ENCODE data around the gene HAVCR1. TPM values are rescaled to one million over a fixed set of nuclear protein-coding genes. Genes with fewer than 3 reads are reported as not detected.

The HAVCR1 gene
- total and polyA plus RNA-seq, 2 experiments from 2014 or later, result not detected

DNA sequence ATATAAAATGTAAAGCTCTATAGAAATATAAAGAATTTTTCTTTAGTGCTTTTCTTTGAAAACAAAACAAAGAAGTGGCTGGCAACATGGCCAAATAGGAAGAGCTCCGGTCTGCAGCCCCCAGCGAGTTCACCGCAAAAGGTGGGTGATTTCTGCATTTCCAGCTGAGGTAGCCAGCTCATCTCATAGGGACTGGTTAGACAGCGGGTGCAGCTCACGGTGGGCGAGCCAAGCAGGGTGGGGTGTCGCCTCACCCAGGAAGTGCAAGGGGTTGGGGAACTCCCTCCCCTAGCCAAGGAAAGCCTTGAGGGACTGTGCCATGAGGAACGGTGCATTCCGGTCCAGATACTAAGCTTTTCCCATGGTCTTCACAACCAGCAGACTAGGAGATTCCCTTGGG is 74.9 kb downstream of the HAVCR1 start (continued):
- TF ChIP-seq, protein P1, sequence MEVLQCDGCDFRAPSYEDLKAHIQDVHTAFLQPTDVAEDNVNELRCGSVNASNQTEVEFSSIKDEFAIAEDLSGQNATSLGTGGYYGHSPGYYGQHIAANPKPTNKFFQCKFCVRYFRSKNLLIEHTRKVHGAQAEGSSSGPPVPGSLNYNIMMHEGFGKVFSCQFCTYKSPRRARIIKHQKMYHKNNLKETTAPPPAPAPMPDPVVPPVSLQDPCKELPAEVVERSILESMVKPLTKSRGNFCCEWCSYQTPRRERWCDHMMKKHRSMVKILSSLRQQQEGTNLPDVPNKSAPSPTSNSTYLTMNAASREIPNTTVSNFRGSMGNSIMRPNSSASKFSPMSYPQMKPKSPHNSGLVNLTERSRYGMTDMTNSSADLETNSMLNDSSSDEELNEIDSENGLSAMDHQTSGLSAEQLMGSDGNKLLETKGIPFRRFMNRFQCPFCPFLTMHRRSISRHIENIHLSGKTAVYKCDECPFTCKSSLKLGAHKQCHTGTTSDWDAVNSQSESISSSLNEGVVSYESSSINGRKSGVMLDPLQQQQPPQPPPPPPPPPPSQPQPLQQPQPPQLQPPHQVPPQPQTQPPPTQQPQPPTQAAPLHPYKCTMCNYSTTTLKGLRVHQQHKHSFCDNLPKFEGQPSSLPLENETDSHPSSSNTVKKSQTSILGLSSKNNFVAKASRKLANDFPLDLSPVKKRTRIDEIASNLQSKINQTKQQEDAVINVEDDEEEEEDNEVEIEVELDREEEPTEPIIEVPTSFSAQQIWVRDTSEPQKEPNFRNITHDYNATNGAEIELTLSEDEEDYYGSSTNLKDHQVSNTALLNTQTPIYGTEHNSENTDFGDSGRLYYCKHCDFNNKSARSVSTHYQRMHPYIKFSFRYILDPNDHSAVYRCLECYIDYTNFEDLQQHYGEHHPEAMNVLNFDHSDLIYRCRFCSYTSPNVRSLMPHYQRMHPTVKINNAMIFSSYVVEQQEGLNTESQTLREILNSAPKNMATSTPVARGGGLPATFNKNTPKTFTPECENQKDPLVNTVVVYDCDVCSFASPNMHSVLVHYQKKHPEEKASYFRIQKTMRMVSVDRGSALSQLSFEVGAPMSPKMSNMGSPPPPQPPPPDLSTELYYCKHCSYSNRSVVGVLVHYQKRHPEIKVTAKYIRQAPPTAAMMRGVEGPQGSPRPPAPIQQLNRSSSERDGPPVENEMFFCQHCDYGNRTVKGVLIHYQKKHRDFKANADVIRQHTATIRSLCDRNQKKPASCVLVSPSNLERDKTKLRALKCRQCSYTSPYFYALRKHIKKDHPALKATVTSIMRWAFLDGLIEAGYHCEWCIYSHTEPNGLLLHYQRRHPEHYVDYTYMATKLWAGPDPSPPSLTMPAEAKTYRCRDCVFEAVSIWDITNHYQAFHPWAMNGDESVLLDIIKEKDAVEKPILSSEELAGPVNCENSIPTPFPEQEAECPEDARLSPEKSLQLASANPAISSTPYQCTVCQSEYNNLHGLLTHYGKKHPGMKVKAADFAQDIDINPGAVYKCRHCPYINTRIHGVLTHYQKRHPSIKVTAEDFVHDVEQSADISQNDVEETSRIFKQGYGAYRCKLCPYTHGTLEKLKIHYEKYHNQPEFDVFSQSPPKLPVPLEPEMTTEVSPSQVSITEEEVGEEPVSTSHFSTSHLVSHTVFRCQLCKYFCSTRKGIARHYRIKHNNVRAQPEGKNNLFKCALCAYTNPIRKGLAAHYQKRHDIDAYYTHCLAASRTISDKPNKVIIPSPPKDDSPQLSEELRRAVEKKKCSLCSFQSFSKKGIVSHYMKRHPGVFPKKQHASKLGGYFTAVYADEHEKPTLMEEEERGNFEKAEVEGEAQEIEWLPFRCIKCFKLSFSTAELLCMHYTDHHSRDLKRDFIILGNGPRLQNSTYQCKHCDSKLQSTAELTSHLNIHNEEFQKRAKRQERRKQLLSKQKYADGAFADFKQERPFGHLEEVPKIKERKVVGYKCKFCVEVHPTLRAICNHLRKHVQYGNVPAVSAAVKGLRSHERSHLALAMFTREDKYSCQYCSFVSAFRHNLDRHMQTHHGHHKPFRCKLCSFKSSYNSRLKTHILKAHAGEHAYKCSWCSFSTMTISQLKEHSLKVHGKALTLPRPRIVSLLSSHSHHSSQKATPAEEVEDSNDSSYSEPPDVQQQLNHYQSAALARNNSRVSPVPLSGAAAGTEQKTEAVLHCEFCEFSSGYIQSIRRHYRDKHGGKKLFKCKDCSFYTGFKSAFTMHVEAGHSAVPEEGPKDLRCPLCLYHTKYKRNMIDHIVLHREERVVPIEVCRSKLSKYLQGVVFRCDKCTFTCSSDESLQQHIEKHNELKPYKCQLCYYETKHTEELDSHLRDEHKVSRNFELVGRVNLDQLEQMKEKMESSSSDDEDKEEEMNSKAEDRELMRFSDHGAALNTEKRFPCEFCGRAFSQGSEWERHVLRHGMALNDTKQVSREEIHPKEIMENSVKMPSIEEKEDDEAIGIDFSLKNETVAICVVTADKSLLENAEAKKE (CRISPR knock-in tag; IDR thresholded peaks at IDR 0.05), result no peak
- no peak for TF ChIP-seq JUNB (IDR thresholded peaks at IDR 0.05; ENCODE audit: unreplicated experiment)
- TF ChIP-seq POLR2AphosphoS5 (IDR thresholded peaks at IDR 0.05; ENCODE audit: low read depth), result no peak
- no peak for TF ChIP-seq ZNF114 (CRISPR knock-in tag; IDR thresholded peaks at IDR 0.05)
- TF ChIP-seq CREB1 (CRISPR knock-in tag; IDR thresholded peaks at IDR 0.05; ENCODE audit: low read depth), result no peak

DNA sequence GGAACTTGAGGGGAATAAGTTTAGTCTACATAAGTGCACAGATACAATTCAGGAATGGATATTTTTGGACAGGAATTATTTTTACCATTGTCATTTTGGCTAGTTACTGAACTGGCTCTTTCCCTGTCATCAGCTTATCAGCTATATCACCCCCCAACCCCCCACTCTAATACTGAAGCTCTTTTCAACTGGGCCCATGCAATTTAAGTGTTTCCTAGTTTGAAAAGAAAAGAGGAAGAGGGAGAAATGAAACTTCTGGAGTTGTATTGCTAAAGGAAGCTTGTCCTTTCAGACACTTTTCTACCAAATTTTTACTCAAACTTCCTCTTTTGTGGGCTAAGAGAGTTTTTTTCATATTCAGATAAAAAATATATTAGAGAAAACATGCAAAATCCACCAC is 77.4 kb downstream of the HAVCR1 start:
- H3K36me3 Mint-ChIP-seq (ENCODE audit: low read depth), result no peaks in the 10 kb centered on the region
- H3K27me3 Mint-ChIP-seq (ENCODE audit: insufficient read depth, low read depth, poor library complexity), result peaks cover 1% of the 10 kb centered on the region
- DNase-seq (ENCODE audit: low spot score) (no peak), ATAC-seq (no peak)
- Histone ChIP-seq H3K79me2 (replicated peaks; ENCODE audit: insufficient read depth) (no peaks in the 10 kb centered on the region), H3K4me3 (no peak overlapping the region), H3K27ac (ENCODE audit: low read depth) (no peak overlapping the region), H3K9me2 (ENCODE audit: insufficient read depth) (0 out of 2 replicates have a peak, but pooled peaks cover 4% of the 10 kb centered on the region), H2AFZ (no peak overlapping the region), H3K4me2 (no peak overlapping the region), H3F3A (replicated peaks; ENCODE audit: low read depth) (no peaks in the 10 kb centered on the region), H3K27me3 (ENCODE audit: insufficient read depth) (no peaks in the 10 kb centered on the region), H3K4me1 (ENCODE audit: insufficient read depth) (no peaks in the 10 kb centered on the region), H3K36me3 (ENCODE audit: insufficient read depth) (no peaks in the 10 kb centered on the region), H4K20me1 (replicated peaks; ENCODE audit: insufficient read depth) (no peaks in the 10 kb centered on the region)
- no peak overlapping the region for H3K27ac Mint-ChIP-seq
- no peak overlapping the region for H3K4me3 Mint-ChIP-seq
- peaks cover 2% of the 10 kb centered on the region; the same call in 1 of the 3 replicates for H3K9me3 Mint-ChIP-seq
- H3K4me1 Mint-ChIP-seq, result no peaks in the 10 kb centered on the region
- TF ChIP-seq ZNF114 (CRISPR knock-in tag; IDR thresholded peaks at IDR 0.05) (no peak), EZH2 (IDR thresholded peaks at IDR 0.05; ENCODE audit: low read depth, unreplicated experiment) (no peak), STAT1 (IDR thresholded peaks at IDR 0.05; ENCODE audit: unreplicated experiment) (no peak), POLR2AphosphoS5 (IDR thresholded peaks at IDR 0.05; ENCODE audit: low read depth) (no peak), EZH2phosphoT487 (IDR thresholded peaks at IDR 0.05; ENCODE audit: unreplicated experiment) (no peak), ZNF331 (CRISPR knock-in tag; IDR thresholded peaks at IDR 0.05; ENCODE audit: low read depth) (no peak), NANOG (IDR thresholded peaks at IDR 0.05; ENCODE audit: borderline replicate concordance) (no peak), JUNB (IDR thresholded peaks at IDR 0.05; ENCODE audit: unreplicated experiment) (no peak), CREB1 (CRISPR knock-in tag; IDR thresholded peaks at IDR 0.05; ENCODE audit: low read depth) (no peak)
- TF ChIP-seq, protein P2, sequence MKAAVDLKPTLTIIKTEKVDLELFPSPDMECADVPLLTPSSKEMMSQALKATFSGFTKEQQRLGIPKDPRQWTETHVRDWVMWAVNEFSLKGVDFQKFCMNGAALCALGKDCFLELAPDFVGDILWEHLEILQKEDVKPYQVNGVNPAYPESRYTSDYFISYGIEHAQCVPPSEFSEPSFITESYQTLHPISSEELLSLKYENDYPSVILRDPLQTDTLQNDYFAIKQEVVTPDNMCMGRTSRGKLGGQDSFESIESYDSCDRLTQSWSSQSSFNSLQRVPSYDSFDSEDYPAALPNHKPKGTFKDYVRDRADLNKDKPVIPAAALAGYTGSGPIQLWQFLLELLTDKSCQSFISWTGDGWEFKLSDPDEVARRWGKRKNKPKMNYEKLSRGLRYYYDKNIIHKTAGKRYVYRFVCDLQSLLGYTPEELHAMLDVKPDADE (IDR thresholded peaks at IDR 0.05), result no peak
- TF ChIP-seq, protein P3, sequence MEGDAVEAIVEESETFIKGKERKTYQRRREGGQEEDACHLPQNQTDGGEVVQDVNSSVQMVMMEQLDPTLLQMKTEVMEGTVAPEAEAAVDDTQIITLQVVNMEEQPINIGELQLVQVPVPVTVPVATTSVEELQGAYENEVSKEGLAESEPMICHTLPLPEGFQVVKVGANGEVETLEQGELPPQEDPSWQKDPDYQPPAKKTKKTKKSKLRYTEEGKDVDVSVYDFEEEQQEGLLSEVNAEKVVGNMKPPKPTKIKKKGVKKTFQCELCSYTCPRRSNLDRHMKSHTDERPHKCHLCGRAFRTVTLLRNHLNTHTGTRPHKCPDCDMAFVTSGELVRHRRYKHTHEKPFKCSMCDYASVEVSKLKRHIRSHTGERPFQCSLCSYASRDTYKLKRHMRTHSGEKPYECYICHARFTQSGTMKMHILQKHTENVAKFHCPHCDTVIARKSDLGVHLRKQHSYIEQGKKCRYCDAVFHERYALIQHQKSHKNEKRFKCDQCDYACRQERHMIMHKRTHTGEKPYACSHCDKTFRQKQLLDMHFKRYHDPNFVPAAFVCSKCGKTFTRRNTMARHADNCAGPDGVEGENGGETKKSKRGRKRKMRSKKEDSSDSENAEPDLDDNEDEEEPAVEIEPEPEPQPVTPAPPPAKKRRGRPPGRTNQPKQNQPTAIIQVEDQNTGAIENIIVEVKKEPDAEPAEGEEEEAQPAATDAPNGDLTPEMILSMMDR (conservative IDR thresholded peaks at IDR 0.05; ENCODE audit: low read depth in 2 of 2), result no peak
- TF ChIP-seq, protein P4, sequence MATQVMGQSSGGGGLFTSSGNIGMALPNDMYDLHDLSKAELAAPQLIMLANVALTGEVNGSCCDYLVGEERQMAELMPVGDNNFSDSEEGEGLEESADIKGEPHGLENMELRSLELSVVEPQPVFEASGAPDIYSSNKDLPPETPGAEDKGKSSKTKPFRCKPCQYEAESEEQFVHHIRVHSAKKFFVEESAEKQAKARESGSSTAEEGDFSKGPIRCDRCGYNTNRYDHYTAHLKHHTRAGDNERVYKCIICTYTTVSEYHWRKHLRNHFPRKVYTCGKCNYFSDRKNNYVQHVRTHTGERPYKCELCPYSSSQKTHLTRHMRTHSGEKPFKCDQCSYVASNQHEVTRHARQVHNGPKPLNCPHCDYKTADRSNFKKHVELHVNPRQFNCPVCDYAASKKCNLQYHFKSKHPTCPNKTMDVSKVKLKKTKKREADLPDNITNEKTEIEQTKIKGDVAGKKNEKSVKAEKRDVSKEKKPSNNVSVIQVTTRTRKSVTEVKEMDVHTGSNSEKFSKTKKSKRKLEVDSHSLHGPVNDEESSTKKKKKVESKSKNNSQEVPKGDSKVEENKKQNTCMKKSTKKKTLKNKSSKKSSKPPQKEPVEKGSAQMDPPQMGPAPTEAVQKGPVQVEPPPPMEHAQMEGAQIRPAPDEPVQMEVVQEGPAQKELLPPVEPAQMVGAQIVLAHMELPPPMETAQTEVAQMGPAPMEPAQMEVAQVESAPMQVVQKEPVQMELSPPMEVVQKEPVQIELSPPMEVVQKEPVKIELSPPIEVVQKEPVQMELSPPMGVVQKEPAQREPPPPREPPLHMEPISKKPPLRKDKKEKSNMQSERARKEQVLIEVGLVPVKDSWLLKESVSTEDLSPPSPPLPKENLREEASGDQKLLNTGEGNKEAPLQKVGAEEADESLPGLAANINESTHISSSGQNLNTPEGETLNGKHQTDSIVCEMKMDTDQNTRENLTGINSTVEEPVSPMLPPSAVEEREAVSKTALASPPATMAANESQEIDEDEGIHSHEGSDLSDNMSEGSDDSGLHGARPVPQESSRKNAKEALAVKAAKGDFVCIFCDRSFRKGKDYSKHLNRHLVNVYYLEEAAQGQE (IDR thresholded peaks at IDR 0.05; ENCODE audit: unreplicated experiment), result no peak
